Right renal cortex interstitium (tissue), 3 donors: Measurements from ENCODE around the gene SMIM38. TPM values are rescaled to one million over a fixed set of nuclear protein-coding genes. Genes with fewer than 3 reads are reported as not detected.
A peak's percentile ranks its signal among the peaks of the same experiment; 100 is the strongest.
"Not testable (repeated sequence)": the region's sequence is repeated elsewhere in the genome, so short reads cannot be mapped to it uniquely, and the experiment has no call there.

Source experiments
- DNase-seq, 3 donors: peaks; one replicate each; pipeline ENCODE4 v3.0.0-alpha.2; 2013; ENCODE audit warnings: low read depth in 3 of 3, low spot score in 2 of 3
- polyA plus RNA-seq, 3 donors: library from polyadenylated mRNA; unstranded; fragments of 120-200 nt; gene quantifications; one replicate each; pipeline ENCODE4 v1.2.1, GENCODE V29; 2013; ENCODE audit not compliant: insufficient read length in 3 of 3

SMIM38 gene
- polyA plus RNA-seq, 3 donors = 0.41 to 0.54 (median 0.43) TPM

DNA sequence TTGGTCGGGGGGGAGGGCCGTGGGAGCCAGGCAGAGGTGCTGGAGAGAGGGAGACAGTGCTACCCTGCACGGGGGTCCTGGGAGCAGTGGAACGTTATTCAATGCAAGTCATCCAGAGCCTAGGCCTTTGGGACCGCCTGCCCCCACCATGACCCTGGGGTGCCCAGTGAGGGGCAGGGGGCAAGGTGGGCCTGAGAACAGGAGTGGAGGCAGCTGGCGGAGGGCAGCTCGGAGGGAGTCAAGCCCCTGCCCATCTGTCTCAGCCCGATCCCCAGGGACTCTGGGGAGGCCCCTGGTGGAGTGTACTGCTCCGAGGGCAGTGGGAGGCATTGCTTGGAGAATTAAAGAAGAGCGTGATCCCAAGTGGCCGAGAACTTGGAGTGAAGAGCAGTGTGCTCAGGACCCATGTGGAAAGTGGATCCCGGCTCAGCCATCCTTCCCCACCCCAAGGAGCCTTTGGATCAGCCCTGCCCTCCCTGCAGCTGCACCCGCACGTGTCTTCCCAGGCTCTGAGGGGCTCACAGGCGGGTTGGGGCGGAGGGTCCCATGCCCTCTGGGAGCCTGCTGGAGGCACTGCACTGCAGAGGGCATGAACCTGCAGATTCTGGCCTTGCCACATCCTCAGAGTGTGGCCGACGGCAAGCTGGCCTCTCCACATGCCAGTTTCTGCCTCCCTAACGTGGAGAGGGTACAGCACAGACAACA, 34.0 kb upstream of the SMIM38 start:
- DNase-seq = no peak

DNA sequence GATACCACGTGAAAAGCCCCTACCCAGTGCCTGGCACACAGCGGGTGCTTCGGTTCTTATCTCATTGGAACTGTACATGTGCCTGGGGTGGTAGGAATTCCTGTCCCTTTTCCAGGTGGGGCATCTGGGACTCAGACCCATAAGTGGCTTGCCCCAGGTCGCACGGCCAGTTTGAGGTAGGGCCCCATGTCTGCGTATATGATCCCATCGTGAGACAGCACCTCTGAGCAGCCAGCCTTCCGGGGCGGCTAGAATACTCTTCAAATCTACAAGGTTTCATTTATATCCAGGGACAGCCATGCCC, 33.5 kb upstream of the SMIM38 start:
- DNase-seq = no peak

DNA sequence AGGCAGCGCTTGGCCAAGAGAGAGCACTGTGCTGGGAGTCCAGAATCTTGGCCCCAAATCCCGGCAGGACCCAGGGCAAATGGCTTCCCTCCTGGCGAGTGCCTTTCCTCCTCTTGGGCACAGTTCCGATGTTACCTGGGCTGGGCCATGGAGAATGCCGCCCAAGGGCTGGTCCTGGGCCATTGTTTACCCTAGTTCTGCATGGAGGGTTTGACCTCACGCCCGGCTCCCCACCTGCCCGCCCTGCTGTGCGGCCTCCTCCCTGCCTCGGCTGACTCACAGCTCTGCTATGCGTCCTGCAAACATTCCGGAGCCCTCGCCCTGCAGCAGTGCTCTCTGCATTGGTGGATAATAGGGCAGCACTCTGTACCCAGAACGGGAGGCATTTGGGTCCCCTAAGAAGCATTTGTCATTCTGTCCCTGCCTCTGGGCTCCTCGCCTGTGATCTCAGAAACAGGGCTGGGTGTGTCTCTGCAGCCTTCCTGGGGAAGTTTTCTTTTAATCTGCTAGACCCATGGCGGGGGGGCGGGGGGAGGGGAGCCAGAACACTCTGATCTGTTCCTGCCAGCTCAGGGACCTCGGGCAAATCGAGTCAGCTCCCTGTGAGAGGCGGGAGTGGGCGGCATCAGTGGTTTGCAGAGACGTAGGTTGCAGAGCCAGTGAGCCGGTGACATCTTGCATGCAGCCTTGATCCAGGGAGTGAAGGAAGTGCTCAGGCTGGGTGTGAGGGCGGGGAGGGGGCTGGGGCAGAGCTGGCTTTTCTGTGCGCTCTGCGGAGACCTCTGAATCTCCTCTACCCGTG, 32.9 kb upstream of the SMIM38 start:
- peak in 1 of 3 donors; percentile 63 for DNase-seq

DNA sequence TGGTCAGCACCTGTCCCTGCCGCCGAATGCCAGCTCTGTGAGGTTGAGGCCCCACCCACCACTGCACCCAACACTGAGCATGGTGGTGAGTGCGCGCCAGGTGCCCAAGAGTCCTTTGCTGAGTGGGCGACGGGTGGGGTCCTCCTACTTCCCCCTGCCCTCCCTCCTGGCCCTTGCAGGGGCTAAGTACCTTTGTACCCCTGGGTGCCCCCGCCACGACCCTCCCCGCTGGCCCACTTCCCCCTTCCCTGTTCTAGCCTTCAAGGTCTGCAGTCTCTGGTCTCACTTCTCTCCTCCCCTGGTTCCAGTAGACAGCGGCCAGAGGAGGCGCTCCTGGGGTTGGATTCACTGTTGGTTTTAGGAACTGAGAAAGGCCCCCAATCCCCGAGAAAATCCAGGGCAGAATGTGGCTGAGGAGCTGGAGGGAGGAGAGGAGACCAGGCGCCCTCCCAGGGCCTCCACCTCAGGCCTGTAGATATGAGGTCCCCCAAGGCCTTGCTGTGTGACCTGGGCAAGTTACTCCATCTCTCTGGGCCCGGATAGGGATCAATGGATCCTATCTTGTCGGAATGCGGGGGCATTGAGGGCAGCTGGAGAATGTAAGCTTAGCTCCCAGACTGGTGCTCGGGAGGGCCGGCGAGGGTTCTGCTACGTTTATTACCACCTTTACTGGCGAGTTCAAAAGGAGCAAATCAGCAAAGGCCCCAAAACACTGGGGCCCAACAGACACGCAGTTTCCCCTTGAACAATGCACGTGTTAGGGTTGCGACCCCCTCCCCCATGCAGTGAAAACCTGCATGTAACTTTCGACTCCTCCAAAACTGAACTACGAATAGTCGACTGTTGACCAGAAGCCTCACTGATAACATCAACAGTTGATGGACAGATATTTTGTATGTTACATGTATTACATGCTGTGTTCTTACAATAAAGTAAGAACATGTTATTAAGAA, 31.9 kb upstream of the SMIM38 start:
- no peak for DNase-seq

DNA sequence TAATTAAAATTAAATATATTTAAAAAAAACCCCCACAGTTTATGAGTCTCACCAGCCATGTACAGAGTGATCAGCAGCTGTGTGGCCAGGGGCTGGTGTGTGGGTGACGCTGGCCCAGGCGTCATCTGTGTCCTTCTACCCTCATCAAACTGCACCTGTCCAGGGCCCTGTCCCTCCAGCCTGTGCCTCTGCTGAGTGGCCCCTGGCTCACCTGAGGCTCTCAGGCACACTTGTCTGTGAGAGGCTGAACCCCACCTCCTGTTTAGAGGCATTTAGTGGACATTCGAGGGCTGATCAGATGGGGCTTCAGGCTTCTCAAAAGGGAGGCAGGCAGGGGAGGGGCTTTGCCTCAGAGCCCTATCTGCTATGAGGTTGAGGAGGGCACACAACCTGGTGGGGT, 29.9 kb upstream of the SMIM38 start:
- no peak for DNase-seq

DNA sequence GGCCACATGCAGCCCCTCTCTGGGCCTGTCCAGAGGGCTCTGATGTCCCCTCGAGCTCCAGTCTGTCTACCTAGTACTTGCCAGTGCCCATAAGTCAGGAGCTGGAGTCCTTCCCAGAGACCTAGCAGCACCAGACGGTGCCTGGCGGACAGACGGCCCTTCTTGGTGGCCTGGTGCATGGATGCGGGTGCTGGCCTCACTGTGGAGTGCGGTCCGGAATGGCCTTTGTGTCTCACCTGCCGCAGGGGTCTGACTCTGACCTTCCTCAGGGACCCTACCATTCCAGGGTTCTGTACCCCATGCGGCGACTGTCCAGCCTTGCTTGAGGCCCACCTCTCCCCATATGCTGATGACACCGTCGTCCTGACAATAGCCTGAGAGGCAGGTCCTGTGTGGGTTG, 29.4 kb upstream of the SMIM38 start:
- no peak for DNase-seq

DNA sequence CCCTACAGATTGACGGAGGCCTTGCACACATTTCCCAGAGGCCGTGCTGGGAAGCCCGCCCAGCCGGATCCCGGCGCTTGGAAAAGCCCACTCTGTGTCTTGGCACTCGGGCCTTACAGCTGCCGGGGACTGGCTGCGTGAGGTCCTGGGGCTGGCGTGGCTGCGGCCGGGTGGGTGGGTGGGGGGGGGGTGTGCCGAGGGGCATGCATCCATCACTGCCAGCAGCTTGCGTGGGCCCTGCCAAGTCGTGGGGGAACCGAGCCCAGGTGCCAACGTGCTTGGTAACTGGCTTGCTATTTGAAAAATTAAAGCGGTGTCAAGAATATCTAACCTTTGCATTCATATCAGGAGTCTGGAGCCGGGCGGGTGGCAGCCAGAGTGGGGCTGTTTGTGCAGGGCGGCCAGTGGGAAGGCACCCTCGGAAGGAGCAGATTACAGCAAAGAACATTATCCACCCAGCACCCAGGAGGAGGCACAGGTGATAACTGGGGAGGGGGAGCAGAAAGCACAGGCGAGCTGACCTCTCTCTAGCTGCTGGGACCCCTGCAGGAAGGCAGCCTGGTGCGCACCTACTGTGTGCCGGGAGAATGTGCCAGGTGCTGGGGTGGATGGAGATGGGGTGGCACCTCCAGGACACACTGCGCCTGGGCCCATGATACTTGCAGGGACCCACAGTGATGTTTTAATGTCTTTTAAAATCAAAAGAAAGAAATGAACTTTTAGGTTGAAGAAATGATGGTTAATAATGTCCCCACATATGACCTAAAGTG, 28.5 kb upstream of the SMIM38 start:
- no peak for DNase-seq

DNA sequence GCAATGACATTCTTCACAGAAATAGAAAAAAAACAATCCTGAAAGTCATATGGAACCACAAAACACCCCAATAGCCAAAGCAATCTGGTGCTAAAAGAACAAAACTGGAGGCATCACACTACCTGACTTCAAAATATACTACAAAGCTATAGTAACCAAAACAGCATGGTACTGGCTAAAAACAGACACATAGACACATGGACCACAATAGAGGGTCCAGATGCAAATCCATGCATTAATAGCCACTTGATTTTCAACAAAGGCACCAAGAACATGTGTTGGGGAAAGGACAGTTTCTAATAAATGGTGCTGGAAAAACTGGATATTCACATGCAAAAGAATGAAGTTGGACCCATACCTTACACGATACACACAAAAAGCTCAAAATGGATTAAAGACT, 27.9 kb upstream of the SMIM38 start:
- no peak for DNase-seq

DNA sequence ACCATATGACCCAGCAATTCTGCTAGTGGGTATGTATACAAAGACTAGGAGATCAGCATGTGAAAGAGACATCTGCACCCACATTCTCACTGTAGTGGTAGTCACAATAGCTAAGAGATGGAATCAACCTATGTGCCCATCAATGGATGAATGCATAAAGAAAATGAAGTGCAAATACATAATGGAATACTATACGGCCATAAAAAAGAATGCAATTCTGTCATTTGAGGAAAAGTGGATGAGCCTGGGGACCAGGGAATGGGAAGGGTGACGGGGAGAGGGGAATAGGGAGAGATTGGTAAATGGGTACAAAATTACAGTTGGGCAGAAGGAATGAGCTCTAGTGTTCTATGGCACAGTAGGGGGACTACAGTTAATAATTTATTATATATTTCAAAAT, 26.7 kb upstream of the SMIM38 start:
- DNase-seq = no peak

DNA sequence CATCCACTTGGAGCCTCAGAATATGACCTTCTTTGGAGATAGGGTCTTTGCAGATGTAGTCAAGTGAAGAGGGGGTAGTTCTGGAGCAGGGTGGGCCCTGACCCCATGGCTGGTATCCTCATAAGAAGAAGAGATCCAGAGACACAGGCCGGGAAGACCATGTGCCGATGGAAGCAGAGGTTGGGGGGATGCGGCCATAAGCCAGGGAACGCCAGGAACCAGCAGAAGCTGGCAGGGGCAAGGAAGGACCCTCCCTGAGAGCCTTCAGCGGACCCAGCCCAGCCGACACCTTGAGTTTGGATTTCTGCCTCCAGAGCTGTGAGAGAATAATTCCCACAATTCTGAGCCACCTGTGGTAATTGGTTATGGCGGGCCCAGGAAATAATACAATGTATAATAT, 26.1 kb upstream of the SMIM38 start:
- no peak for DNase-seq

DNA sequence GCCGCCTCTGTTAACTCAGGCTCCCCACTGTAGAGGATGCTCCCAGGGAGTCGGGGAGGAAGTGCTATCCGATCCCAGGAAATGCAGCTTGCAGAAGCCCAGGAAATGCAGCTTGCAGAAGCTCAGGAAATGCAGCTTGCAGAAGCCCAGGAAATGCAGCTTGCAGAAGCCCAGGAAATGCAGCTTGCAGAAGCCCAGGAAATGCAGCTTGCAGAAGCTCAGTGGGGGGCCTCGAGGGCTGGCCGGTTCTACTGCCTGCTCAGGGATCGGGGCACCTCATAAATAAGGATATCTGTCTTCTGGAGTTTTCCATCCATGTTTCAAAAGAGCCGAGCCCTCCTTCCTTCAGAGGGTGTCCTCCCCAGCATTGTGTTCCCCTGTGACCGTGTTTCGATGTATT, 25.1 kb upstream of the SMIM38 start:
- no peak for DNase-seq

DNA sequence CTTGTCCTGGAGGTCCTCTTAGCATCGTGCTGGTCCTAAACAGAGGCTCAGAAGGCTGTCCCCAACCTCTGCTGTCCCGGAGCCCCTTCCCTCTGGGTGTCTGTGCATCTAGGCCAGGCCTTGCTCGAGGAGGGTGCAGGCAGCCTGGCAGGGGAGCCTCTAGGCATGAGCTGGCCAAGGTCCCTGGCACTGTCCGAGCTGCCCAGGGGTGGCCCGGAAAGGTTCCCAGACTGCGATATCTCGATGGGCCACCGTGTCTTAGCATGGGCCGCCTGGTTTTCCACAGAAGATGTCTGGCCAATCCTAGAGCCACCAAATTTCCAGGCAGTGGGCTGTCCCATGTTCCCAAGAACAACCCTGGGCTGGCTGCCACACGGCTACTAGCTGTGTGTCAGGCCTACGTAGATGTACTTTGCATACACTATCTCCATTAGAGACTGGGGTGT, 24.6 kb upstream of the SMIM38 start:
- DNase-seq = no peak

DNA sequence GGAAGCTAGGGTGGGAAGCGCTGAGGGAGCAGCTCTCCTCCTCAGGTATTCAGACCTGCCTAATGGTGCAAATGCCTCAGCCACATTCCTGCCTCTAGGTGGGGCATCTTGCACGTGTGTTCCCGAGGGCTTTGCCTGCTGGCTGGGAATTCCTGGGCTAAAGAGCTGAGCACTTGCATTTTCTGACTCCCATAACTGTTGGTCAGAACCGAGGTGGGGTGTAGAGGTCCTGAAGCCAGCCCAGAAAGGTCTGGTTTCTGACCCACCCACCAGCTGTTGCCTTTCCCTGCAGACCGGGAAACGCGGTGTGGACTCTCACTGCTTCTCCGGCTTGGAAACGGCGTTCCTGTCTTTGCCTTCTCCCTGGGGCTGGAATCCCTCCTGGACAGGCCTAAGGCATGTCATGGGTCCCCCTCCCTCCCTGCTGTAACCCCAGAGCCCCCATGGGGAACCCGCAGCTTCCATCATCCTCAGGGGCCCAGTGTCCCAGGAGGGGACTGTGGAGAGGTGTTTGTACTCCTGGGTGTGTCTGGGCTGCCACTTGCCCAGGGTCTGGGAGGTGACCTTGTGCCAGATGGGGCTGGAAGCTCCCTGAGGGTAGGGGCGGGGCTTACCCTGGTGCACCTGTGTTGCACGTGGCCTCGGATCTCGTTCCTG, 24.0 kb upstream of the SMIM38 start:
- DNase-seq = peak; percentile 78 to 88 (median 80)

DNA sequence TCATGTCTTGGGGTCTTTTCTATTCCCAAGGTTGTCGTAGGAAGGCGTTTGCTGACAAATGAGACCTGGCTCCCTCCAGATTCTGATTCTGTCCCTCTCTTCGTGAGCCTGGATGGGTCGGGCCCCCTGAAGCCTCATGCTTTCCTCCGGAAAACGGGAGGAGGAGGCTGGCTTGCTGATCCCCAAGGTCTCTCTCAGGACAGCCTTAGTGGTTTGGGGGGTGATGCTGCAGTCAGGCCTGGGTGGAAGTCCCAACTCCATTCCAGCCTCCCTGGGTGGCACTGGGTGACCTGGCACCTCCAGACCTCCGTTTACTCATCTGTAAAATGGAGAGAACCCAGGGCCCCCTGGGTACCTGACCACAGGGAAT, 23.4 kb upstream of the SMIM38 start:
- DNase-seq = no peak

DNA sequence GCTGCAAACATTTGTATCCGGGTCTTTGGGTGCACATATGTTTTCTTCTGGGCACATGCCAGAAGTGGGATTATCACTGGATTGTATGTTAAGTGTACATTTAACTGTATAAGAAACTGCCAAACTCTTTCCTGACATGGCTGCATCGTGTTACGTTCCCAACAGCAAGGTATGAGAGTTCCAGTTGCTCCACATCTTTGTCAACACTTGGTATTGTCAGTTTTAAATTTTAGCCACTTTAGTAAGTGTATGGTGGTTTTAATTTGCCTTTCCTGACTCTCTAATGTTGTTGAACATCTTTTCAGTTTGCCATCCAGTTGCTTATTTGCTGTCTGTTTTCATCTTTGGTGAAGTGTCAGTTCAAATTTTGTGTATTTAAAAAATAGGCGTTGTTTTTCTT, 22.5 kb upstream of the SMIM38 start:
- DNase-seq = no peak

DNA sequence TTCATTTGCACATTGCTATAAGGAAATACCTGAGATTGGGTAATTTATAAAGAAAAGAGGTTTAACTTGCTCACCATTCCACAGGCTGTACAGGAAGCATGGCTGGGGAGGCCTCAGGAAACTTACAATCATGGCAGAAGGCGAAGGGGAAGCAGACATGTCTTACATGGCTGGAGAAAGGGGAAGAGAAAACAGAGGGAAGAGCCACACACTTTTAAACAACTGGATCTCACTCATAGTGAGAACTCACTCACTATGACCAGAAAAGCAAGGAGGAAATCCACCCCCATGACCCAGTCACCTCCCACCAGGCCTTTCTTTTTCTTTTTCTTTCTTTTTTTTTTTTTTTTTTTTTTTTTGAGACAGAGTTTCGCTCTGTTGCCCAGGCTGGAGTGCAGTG, 21.6 kb upstream of the SMIM38 start:
- DNase-seq = not testable (repeated sequence)

DNA sequence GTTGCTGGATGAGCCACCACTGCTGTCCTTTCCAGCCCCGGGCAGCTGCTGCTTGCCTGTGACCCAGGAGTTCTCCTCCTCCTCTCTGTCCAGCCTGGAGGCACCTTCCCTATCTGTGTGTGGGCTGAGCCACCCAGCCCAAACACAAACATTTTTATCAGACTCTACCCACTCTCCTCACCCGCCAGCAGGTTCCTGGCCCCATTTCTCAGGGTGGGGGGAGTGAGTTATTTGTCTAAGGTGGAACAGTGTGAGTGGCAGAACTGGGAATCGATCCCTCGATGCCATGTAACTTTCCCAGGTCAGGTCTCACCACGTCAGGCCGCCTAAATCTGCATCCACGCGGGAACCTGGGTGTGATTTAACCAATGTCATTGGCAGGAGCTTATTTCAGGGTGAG, 20.8 kb upstream of the SMIM38 start:
- DNase-seq = no peak

DNA sequence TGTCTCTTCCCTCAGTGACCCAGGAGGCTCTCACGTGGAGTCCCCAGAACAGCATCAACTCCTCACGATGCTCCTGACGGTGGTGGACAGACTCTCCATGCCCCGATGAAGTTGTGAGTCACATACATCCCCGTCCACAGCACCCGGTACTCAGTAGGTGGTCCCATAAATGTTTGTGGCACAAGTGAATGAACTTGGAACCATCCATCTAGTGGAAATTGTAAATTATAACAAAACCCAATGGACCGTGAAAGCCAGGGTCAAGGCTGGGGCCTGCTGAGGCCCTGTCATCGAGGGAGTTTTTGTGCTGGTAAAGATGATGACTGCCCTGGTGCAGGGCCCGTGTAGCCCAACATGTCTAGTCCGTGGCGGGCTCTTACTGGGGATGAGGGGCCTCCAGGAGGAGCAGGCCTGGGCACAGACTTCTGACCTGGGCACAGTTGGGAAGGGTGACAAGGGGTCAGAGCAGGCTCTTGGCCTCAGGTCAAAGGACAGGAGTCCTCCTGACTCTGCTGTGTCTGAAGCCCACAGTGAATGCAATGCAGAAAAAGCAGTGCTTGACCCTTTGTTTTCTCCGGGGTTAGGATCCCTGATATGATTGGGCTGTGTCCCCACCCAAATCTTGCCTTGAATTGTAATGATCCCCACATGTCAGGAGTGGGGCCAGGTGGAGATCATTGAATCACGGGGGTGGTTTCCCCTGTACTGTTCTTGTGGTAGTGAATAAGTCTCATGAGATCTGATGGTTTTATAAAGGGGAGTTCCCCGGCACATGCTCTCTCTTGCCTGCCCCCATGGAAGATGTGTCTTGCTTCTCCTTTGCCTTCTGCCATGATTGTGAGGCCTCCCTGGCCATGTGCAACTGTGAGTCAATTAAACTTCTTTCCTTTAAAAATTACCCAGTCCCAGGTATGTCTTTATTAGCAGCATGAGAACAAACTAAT, 20.0 kb upstream of the SMIM38 start:
- DNase-seq = no peak

DNA sequence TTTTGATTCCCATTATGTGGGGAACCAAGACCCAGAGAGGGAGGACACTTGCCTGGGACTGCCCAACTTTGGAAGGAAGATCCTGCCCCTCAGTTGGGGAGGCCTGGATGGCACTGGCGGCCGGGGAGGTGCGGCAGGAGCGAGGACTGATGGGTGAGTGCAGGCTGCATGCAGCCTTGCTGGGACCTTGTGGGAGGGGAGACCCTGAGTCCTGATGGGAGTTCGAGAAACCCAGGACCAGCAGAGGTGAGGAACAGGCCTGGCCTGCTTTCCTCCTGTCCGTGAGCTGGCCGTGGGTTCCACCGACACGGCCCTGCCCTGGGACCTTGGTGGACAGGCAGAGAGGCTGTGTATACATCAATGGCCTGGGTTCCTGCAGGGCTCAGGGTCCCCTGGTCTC, 19.3 kb upstream of the SMIM38 start:
- DNase-seq = no peak
